MM.1S (cell line): ENCODE results near the gene ADRA2B.

Experiments
- DNase-seq: peaks from one replicate; pipeline ENCODE4 v3.0.0-alpha.2; 2015
- H2AFZ ChIP-seq: fragments of 300-600 bp; sonication (generic); 2 replicates; pipeline ENCODE4 v1.6.0; 2016; ENCODE audit warnings: antibody characterized with exemption, low read length
- H3F3A ChIP-seq: fragments of 300-600 bp; sonication (generic); 2 replicates; pipeline ENCODE4 v1.6.1; 2016; ENCODE audit warnings: mild to moderate bottlenecking, antibody characterized with exemption, low read length, moderate library complexity, mixed read lengths; ENCODE audit not compliant: insufficient read depth
- H3K27ac ChIP-seq: fragments of 300-600 bp; sonication (generic); 2 replicates; pipeline ENCODE4 v1.5.1; 2016; ENCODE audit warnings: mild to moderate bottlenecking, low read length
- H3K27me3 ChIP-seq: fragments of 300-600 bp; sonication (generic); replicated peaks from 2 replicates; pipeline ENCODE4 v1.6.0; 2016; ENCODE audit warnings: low read length; ENCODE audit not compliant: insufficient read depth
- H3K36me3 ChIP-seq: fragments of 300-600 bp; sonication (generic); replicated peaks from 2 replicates; pipeline ENCODE4 v1.6.1; 2016; ENCODE audit warnings: mild to moderate bottlenecking, low read length, mixed read lengths; ENCODE audit not compliant: insufficient read depth
- H3K4me1 ChIP-seq: fragments of 300-600 bp; sonication (generic); 2 replicates; pipeline ENCODE4 v1.6.1; 2016; ENCODE audit warnings: low read length, mixed read lengths
- H3K4me2 ChIP-seq: fragments of 300-600 bp; sonication (generic); 2 replicates; pipeline ENCODE4 v1.6.0; 2016; ENCODE audit warnings: low read depth, low read length
- H3K4me3 ChIP-seq: fragments of 300-600 bp; sonication (generic); 2 replicates; pipeline ENCODE4 v1.5.1; 2016; ENCODE audit warnings: low read length, mixed read lengths
- H3K79me2 ChIP-seq: fragments of 300-600 bp; sonication (generic); 2 replicates; pipeline ENCODE4 v1.6.1; 2016; ENCODE audit warnings: mixed run types, low read length, mixed read lengths
- H3K9ac ChIP-seq: fragments of 300-600 bp; sonication (generic); 2 replicates; pipeline ENCODE4 v1.6.1; 2016; ENCODE audit warnings: low read length, mixed read lengths
- H3K9me2 ChIP-seq: fragments of 300-600 bp; sonication (generic); replicated peaks from 2 replicates; pipeline ENCODE4 v1.6.1; 2016; ENCODE audit warnings: mild to moderate bottlenecking, low read length, mixed read lengths; ENCODE audit not compliant: insufficient read depth
- H3K9me3 ChIP-seq: fragments of 300-600 bp; sonication (generic); replicated peaks from 2 replicates; pipeline ENCODE4 v1.6.1; 2016; ENCODE audit warnings: mild to moderate bottlenecking, low read length, mixed read lengths; ENCODE audit not compliant: insufficient read depth
- H4K20me1 ChIP-seq: fragments of 300-600 bp; sonication (generic); 2 replicates; pipeline ENCODE4 v1.6.1; 2016; ENCODE audit warnings: mild to moderate bottlenecking, low read length, moderate library complexity, mixed read lengths; ENCODE audit not compliant: insufficient read depth
- EZH2 ChIP-seq: fragments of 300-600 bp; sonication (generic); optimal IDR thresholded peaks from 2 replicates; pipeline ENCODE3; 2017; ENCODE audit warnings: low read depth, mild to moderate bottlenecking, antibody characterized with exemption, low read length, mixed read lengths
- EZH2phosphoT487 ChIP-seq: fragments of 300-600 bp; sonication (generic); IDR thresholded peaks from 2 replicates; pipeline ENCODE4 v1.6.1; 2018; ENCODE audit warnings: antibody characterized with exemption, low read length
- TF ChIP-seq, protein P1 (sequence below): fragments of 300-600 bp; sonication (generic); IDR thresholded peaks from 2 replicates; pipeline ENCODE4 v1.5.1; 2016; ENCODE audit warnings: antibody characterized with exemption, low read length, mixed read lengths

Gene ADRA2B

DNA sequence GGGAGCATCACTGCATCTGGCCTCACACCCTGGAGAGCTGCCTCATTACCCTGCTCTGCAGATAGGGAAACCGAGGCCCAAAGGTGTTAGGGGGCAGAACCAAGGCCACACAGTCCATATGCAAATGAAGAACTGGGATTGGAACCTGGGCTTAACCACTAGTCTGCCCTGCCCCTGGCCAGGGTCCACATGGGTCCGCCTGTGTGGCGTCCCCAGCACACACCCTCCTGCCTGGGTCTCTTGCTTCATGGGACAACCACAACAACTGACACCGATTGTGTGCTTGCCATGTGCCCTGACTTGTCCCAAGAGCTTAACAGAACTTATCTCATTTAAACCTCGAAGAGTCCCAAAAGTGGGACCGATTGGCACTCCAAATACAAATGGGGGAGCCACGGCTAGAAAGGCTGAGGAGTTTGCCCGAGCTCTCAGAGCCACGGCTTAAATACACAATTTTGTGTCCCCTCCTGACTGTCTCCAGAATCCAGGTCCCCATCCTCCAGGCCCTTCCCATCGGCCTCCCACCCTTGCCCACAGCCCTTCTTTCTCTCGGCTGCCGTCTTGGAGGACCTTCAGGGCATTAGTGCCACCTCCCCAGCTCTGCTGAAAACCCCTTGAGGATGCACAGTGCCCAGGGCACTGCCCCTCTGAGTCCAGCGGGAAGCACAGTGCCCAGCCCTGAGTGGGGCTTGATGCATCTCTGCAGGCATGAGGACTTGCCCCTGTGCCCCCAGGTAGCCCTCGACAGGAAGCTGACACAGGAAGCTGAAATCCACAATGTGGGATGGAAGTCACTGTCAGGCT, 34.6 kb upstream of the ADRA2B start:
- Histone ChIP-seq H4K20me1 (no peaks in the 10 kb centered on the region), H2AFZ (no peak overlapping the region), H3K79me2 (no peaks in the 10 kb centered on the region), H3K9me3 (no peaks in the 10 kb centered on the region), H3K4me1 (peaks cover 12% of the 10 kb centered on the region), H3K4me3 (no peak overlapping the region), H3K9ac (no peak overlapping the region), H3K27me3 (no peaks in the 10 kb centered on the region), H3K27ac (no peak overlapping the region), H3K36me3 (no peaks in the 10 kb centered on the region), H3K4me2 (no peak overlapping the region), H3F3A (peaks cover 4% of the 10 kb centered on the region), H3K9me2 (no peaks in the 10 kb centered on the region)
- DNase-seq: no peak
- TF ChIP-seq, protein P1, sequence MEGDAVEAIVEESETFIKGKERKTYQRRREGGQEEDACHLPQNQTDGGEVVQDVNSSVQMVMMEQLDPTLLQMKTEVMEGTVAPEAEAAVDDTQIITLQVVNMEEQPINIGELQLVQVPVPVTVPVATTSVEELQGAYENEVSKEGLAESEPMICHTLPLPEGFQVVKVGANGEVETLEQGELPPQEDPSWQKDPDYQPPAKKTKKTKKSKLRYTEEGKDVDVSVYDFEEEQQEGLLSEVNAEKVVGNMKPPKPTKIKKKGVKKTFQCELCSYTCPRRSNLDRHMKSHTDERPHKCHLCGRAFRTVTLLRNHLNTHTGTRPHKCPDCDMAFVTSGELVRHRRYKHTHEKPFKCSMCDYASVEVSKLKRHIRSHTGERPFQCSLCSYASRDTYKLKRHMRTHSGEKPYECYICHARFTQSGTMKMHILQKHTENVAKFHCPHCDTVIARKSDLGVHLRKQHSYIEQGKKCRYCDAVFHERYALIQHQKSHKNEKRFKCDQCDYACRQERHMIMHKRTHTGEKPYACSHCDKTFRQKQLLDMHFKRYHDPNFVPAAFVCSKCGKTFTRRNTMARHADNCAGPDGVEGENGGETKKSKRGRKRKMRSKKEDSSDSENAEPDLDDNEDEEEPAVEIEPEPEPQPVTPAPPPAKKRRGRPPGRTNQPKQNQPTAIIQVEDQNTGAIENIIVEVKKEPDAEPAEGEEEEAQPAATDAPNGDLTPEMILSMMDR: no peak
- TF ChIP-seq EZH2phosphoT487: no peak
- TF ChIP-seq EZH2: no peak

DNA sequence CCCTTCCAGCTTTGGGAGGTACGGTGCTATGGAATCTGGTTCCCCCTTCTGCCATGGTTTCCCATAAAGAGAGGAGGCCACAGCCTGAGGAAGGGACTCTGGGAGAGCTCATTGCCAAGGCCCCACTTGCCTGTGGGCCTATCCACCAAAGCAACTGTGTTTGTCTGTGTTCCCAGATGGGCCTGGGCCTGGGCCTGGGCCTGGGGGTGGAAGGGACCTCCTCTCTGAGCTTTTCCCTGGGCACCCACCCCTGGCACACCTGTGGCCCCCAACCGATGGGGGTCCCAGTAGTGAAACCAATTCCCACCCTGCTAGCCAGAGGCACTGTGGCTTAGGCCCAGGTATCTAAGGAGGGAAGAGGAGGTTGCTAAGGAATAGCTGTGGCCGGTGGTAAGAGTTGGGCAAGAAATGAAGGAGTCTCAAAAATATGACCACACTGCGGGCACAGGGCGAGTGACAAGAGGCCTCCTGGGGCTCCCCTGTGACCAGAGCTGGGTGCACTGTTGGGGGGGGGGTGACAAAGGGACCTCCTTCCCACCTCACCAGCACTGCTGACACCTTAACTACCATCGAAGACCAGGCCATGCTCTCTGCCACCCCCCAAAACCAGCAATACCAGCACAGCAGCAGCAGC, 33.8 kb upstream of the ADRA2B start:
- H3K4me1 ChIP-seq: peaks cover 18% of the 10 kb centered on the region
- H3K4me2 ChIP-seq: no peak overlapping the region

DNA sequence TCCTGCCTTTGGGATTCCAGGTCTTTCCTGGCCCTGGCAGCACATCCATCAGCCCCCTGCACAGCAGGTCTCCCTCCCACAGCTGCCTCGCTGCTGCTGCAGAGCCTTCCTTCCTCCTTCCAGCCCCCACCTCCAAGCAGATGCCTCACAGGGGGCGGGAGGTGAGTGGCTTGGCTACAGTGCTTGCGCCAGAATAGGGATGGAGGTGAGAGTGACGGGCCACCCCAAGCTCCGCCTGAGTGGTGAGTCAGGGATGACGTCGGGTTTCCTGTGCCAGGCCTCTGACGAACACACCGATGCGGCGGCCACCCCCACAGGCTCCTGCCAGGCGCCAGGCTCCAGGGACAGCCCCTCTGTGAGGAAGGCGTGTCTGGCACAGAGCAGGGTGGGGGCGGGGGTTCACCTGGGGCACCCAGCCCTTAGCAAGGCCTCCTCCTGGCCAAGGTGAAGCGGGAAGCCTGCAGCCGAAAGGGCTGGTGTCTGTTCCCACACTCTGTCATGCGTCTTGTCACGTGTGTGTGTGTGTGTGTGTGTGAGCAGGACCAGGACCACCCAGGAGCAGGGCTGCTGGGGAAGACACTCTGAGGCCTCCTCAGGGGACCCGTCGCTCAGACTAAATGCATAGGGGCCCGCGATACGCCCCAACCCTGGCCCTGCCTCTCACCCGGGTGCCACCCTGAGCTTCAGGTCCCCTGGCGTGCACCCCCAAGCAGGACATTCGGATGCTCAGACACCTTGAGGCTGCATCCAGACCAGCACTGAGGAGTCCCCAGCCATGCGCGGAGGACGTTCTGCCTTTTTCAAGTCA, 32.2 kb upstream of the ADRA2B start:
- Histone ChIP-seq H4K20me1 (no peaks in the 10 kb centered on the region), H3K27ac (no peak overlapping the region), H3K79me2 (peaks cover 13% of the 10 kb centered on the region), H3K4me1 (peaks cover 18% of the 10 kb centered on the region), H3F3A (peaks cover 9% of the 10 kb centered on the region), H3K9ac (no peak overlapping the region), H3K27me3 (no peaks in the 10 kb centered on the region), H3K4me3 (no peak overlapping the region), H3K36me3 (no peaks in the 10 kb centered on the region), H3K9me2 (no peaks in the 10 kb centered on the region), H2AFZ (no peak overlapping the region), H3K9me3 (no peaks in the 10 kb centered on the region), H3K4me2 (no peak overlapping the region)
- TF ChIP-seq EZH2: no peak
- TF ChIP-seq, protein P1: no peak
- TF ChIP-seq EZH2phosphoT487: no peak
- no peak for DNase-seq

More for the DNA sequence above, 33.8 kb upstream of the ADRA2B start:
- Histone ChIP-seq H4K20me1 (no peaks in the 10 kb centered on the region), H3K79me2 (no peaks in the 10 kb centered on the region), H3K4me3 (no peak overlapping the region), H3K9ac (no peak overlapping the region), H3K9me2 (no peaks in the 10 kb centered on the region), H3K9me3 (no peaks in the 10 kb centered on the region), H3K36me3 (no peaks in the 10 kb centered on the region), H3K27me3 (no peaks in the 10 kb centered on the region), H3F3A (peaks cover 9% of the 10 kb centered on the region), H2AFZ (no peak overlapping the region), H3K27ac (no peak overlapping the region)
- DNase-seq: no peak
- TF ChIP-seq EZH2: no peak
- no peak for TF ChIP-seq EZH2phosphoT487
- TF ChIP-seq, protein P1: no peak
